Stimulated activated CD4-positive, alpha-beta T cell treated with anti-CD3 and anti-CD28 coated beads, Interleukin-15, amount 100 ng/mL, for 1 hour (primary cell): ENCODE results near the gene AGO3.

ENCODE experiments used
- DNase-seq, 2 donors: peaks; one replicate each; pipeline ENCODE4 v3.0.0-alpha.2; 2020; ENCODE audit warnings: low read depth in 1 of 2, low spot score in 1 of 2

The AGO3 gene

GRCh38 chr1:36094621-36095061 is 163.7 kb downstream of the AGO3 start:
- no peak for DNase-seq

GRCh38 chr1:36095760-36096405 is 165.0 kb downstream of the AGO3 start:
- no peak for DNase-seq

- no peak for DNase-seq
These were observed 165.9 kb downstream of the AGO3 start for GRCh38 chr1:36096500-36097432.

GRCh38 chr1:36097693-36098585 is 167.0 kb downstream of the AGO3 start:
- DNase-seq: no peak

GRCh38 chr1:36098650-36099365 is 167.9 kb downstream of the AGO3 start:
- DNase-seq: no peak

- DNase-seq: peak; percentile 57 to 63
These were observed 168.9 kb downstream of the AGO3 start for GRCh38 chr1:36099681-36100341.

- DNase-seq: no peak
These were observed 169.5 kb downstream of the AGO3 start for GRCh38 chr1:36100376-36100775.

GRCh38 chr1:36101546-36101945 is 170.6 kb downstream of the AGO3 start:
- no peak for DNase-seq

- DNase-seq: no peak
These were observed 175.4 kb downstream of the AGO3 start for GRCh38 chr1:36106269-36106668.

- no peak for DNase-seq
These were observed 176.5 kb downstream of the AGO3 start for GRCh38 chr1:36107394-36107793.

GRCh38 chr1:36108314-36108713 is 177.4 kb downstream of the AGO3 start:
- no peak for DNase-seq

- DNase-seq: no peak
These were observed 178.3 kb downstream of the AGO3 start for GRCh38 chr1:36109041-36109679.

- DNase-seq: no peak
These were observed 180.2 kb downstream of the AGO3 start for GRCh38 chr1:36111151-36111550.

- DNase-seq: no peak
These were observed 181.9 kb downstream of the AGO3 start for GRCh38 chr1:36112823-36113222.

- DNase-seq: no peak
These were observed 183.5 kb downstream of the AGO3 start for GRCh38 chr1:36114371-36114770.

- DNase-seq: no peak
These were observed 184.3 kb downstream of the AGO3 start for GRCh38 chr1:36115200-36115669.

GRCh38 chr1:36115931-36116330 is 185.0 kb downstream of the AGO3 start:
- no peak for DNase-seq

- DNase-seq: no peak
These were observed 186.0 kb downstream of the AGO3 start for GRCh38 chr1:36116901-36117300.

- DNase-seq: no peak
These were observed 187.7 kb downstream of the AGO3 start for GRCh38 chr1:36118447-36119204.
